HEK293 (cell line): ENCODE data around the gene NDRG4.

Experiments used
- HOXA7 ChIP-seq: sonication (generic); formaldehyde crosslinking; IDR thresholded peaks from 2 replicates; pipeline ENCODE4 v1.8.1; 2022; ENCODE audit warnings: missing genetic modification reagents, borderline replicate concordance
- MEIS1 ChIP-seq: sonication (generic); formaldehyde crosslinking; IDR thresholded peaks from 2 replicates; pipeline ENCODE4 v1.8.1; 2022; ENCODE audit warnings: missing genetic modification reagents, mild to moderate bottlenecking, borderline replicate concordance
- MYNN ChIP-seq: fragments of 450-650 bp; formaldehyde crosslinking; IDR thresholded peaks from 2 replicates; pipeline ENCODE4 v1.5.1; 2016; ENCODE audit warnings: missing biosample characterization, missing genetic modification characterization, borderline replicate concordance
- SP7 ChIP-seq: fragments of 450-650 bp; formaldehyde crosslinking; IDR thresholded peaks from 2 replicates; pipeline ENCODE4 v1.5.1; 2016; ENCODE audit warnings: missing biosample characterization, missing genetic modification characterization
- ZBTB48 ChIP-seq: fragments of 450-650 bp; formaldehyde crosslinking; IDR thresholded peaks from 2 replicates; pipeline ENCODE4 v1.5.1; 2016; ENCODE audit warnings: missing biosample characterization, missing genetic modification characterization
- ZFP37 ChIP-seq: fragments of 450-650 bp; formaldehyde crosslinking; IDR thresholded peaks from 2 replicates; pipeline ENCODE4 v1.5.1; 2016; ENCODE audit warnings: missing biosample characterization, missing genetic modification characterization
- ZNF132 ChIP-seq: fragments of 450-650 bp; formaldehyde crosslinking; IDR thresholded peaks from 2 replicates; pipeline ENCODE4 v1.5.1; 2017; ENCODE audit warnings: missing biosample characterization, missing genetic modification characterization, borderline replicate concordance
- ZNF146 ChIP-seq: fragments of 450-650 bp; formaldehyde crosslinking; IDR thresholded peaks from 2 replicates; pipeline ENCODE4 v1.5.1; 2016; ENCODE audit warnings: missing biosample characterization, missing genetic modification characterization
- ZNF184 ChIP-seq: fragments of 450-650 bp; IDR thresholded peaks from 2 replicates; pipeline ENCODE4 v1.5.1; 2018; ENCODE audit warnings: missing biosample characterization, mild to moderate bottlenecking, missing genetic modification characterization
- ZNF19 ChIP-seq: fragments of 450-650 bp; formaldehyde crosslinking; IDR thresholded peaks from 2 replicates; pipeline ENCODE4; 2016; ENCODE audit warnings: missing biosample characterization, missing genetic modification characterization, low read depth
- ZNF610 ChIP-seq: fragments of 450-650 bp; formaldehyde crosslinking; IDR thresholded peaks from 2 replicates; pipeline ENCODE4 v1.5.1; 2016; ENCODE audit warnings: missing biosample characterization, missing genetic modification characterization, borderline replicate concordance
- ZNF623 ChIP-seq: fragments of 450-650 bp; formaldehyde crosslinking; IDR thresholded peaks from 2 replicates; pipeline ENCODE4 v1.5.1; 2016; ENCODE audit warnings: missing biosample characterization, missing genetic modification characterization
- ZNF701 ChIP-seq: fragments of 450-650 bp; formaldehyde crosslinking; IDR thresholded peaks from 2 replicates; pipeline ENCODE4 v1.5.1; 2016; ENCODE audit warnings: missing biosample characterization, missing genetic modification characterization
- ZNF776 ChIP-seq: fragments of 450-650 bp; formaldehyde crosslinking; IDR thresholded peaks from 2 replicates; pipeline ENCODE4 v1.5.0; 2017; ENCODE audit warnings: missing biosample characterization, missing genetic modification characterization, borderline replicate concordance
- ZNF843 ChIP-seq: fragments of 450-650 bp; formaldehyde crosslinking; IDR thresholded peaks from 2 replicates; pipeline ENCODE4 v1.5.1; 2016; ENCODE audit warnings: missing biosample characterization, missing genetic modification characterization
- TF ChIP-seq, protein P1 (sequence below): fragments of 450-650 bp; IDR thresholded peaks from 2 replicates; pipeline ENCODE4 v1.5.1; 2018; ENCODE audit warnings: missing biosample characterization, mild to moderate bottlenecking, missing genetic modification characterization
- TF ChIP-seq, protein P2 (sequence below): fragments of 450-650 bp; formaldehyde crosslinking; IDR thresholded peaks from 2 replicates; pipeline ENCODE4 v1.5.1; 2016; ENCODE audit warnings: missing biosample characterization, missing genetic modification characterization, borderline replicate concordance
- TF ChIP-seq, protein P3 (sequence below): IDR thresholded peaks from 2 replicates; pipeline ENCODE4 v1.6.1; 2011; ENCODE audit warnings: mild to moderate bottlenecking, low read depth, low read length, borderline replicate concordance
- TF ChIP-seq, protein P4 (sequence below): fragments of 450-650 bp; formaldehyde crosslinking; IDR thresholded peaks from 2 replicates; pipeline ENCODE4 v1.5.1; 2017; ENCODE audit warnings: missing biosample characterization, missing genetic modification characterization
- TF ChIP-seq, protein P5 (sequence below): sonication (generic); formaldehyde crosslinking; IDR thresholded peaks from 2 replicates; pipeline ENCODE4 v1.8.1; 2022; ENCODE audit warnings: mild to moderate bottlenecking, moderate library complexity, missing genetic modification reagents
- TF ChIP-seq, protein P6 (sequence below): fragments of 450-650 bp; formaldehyde crosslinking; conservative IDR thresholded peaks from 2 replicates; pipeline ENCODE4 v1.5.1; 2016; ENCODE audit warnings: low read depth, missing biosample characterization, missing genetic modification characterization
- TF ChIP-seq, protein P7 (sequence below): fragments of 450-650 bp; formaldehyde crosslinking; IDR thresholded peaks from 2 replicates; pipeline ENCODE4 v1.5.1; 2016; ENCODE audit warnings: missing biosample characterization, missing genetic modification characterization, low read depth
- TF ChIP-seq, protein P8 (sequence below): fragments of 450-650 bp; formaldehyde crosslinking; IDR thresholded peaks from 2 replicates; pipeline ENCODE4 v1.5.1; 2016; ENCODE audit warnings: missing biosample characterization, missing genetic modification characterization

Gene NDRG4

DNA sequence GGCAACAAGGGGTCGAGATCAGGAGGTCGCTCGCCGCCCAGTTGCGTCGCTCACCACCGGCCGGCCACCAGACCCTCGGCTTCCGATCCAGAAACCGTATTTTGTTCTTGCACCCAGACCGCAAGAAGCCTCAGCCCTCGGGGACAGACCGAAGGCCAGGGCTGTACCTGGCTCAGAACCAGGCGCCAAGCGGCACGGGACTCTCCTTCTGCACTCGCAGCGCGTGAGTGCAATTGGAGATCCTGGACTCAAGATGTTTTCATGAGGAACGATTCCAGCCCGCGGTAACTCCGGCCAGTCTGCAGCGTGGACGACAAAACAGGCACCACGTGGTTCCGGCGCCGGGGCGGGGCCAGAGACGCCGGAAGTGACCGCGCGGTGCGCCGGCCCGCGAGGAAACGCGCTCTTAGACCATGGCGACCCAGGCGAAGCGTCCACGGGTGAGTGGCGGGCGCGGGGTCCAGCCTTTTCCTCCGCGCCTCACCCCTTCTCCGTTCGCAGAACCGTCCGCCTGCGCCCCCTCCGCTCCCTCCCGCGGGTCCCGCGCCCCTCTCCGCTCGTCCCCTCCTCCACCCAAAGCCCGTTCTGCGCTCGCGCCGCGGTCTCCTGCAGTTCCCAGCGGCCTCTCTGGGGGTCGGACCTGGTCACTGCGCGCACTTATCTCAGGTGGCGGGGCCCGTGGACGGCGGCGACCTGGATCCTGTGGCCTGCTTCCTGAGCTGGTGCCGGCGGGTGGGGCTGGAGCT, 15.4 kb downstream of the NDRG4 start, which contains the start of gene SETD6 (continued):
- TF ChIP-seq, protein P1, sequence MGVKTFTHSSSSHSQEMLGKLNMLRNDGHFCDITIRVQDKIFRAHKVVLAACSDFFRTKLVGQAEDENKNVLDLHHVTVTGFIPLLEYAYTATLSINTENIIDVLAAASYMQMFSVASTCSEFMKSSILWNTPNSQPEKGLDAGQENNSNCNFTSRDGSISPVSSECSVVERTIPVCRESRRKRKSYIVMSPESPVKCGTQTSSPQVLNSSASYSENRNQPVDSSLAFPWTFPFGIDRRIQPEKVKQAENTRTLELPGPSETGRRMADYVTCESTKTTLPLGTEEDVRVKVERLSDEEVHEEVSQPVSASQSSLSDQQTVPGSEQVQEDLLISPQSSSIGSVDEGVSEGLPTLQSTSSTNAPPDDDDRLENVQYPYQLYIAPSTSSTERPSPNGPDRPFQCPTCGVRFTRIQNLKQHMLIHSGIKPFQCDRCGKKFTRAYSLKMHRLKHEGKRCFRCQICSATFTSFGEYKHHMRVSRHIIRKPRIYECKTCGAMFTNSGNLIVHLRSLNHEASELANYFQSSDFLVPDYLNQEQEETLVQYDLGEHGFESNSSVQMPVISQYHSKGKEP (tag by site-specific recombination), result no peak
- no peak for TF ChIP-seq ZNF146 (tag by site-specific recombination)
- no peak for TF ChIP-seq ZNF132 (tag by site-specific recombination)
- TF ChIP-seq, protein P2, sequence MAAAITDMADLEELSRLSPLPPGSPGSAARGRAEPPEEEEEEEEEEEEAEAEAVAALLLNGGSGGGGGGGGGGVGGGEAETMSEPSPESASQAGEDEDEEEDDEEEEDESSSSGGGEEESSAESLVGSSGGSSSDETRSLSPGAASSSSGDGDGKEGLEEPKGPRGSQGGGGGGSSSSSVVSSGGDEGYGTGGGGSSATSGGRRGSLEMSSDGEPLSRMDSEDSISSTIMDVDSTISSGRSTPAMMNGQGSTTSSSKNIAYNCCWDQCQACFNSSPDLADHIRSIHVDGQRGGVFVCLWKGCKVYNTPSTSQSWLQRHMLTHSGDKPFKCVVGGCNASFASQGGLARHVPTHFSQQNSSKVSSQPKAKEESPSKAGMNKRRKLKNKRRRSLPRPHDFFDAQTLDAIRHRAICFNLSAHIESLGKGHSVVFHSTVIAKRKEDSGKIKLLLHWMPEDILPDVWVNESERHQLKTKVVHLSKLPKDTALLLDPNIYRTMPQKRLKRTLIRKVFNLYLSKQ (tag by site-specific recombination), result no peak
- TF ChIP-seq ZNF19 (tag by site-specific recombination), result no peak
- TF ChIP-seq, protein P3, sequence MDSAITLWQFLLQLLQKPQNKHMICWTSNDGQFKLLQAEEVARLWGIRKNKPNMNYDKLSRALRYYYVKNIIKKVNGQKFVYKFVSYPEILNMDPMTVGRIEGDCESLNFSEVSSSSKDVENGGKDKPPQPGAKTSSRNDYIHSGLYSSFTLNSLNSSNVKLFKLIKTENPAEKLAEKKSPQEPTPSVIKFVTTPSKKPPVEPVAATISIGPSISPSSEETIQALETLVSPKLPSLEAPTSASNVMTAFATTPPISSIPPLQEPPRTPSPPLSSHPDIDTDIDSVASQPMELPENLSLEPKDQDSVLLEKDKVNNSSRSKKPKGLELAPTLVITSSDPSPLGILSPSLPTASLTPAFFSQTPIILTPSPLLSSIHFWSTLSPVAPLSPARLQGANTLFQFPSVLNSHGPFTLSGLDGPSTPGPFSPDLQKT, result no peak; the same call in 1 of the 2 replicates
- no peak for TF ChIP-seq ZNF610
- TF ChIP-seq ZFP37, result peak; percentile 87
- TF ChIP-seq, protein P4, sequence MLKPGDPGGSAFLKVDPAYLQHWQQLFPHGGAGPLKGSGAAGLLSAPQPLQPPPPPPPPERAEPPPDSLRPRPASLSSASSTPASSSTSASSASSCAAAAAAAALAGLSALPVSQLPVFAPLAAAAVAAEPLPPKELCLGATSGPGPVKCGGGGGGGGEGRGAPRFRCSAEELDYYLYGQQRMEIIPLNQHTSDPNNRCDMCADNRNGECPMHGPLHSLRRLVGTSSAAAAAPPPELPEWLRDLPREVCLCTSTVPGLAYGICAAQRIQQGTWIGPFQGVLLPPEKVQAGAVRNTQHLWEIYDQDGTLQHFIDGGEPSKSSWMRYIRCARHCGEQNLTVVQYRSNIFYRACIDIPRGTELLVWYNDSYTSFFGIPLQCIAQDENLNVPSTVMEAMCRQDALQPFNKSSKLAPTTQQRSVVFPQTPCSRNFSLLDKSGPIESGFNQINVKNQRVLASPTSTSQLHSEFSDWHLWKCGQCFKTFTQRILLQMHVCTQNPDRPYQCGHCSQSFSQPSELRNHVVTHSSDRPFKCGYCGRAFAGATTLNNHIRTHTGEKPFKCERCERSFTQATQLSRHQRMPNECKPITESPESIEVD (tag by site-specific recombination), result no peak
- no peak for TF ChIP-seq ZNF623 (tag by site-specific recombination)
- TF ChIP-seq MYNN (tag by site-specific recombination), result no peak
- peak; percentile 73 for TF ChIP-seq SP7 (tag by site-specific recombination)
- no peak for TF ChIP-seq ZBTB48 (tag by site-specific recombination)
- no peak for TF ChIP-seq MEIS1 (CRISPR knock-in tag)
- no peak for TF ChIP-seq ZNF184
- TF ChIP-seq, protein P5, sequence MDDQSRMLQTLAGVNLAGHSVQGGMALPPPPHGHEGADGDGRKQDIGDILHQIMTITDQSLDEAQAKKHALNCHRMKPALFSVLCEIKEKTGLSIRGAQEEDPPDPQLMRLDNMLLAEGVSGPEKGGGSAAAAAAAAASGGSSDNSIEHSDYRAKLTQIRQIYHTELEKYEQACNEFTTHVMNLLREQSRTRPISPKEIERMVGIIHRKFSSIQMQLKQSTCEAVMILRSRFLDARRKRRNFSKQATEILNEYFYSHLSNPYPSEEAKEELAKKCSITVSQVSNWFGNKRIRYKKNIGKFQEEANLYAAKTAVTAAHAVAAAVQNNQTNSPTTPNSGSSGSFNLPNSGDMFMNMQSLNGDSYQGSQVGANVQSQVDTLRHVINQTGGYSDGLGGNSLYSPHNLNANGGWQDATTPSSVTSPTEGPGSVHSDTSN, result peak; percentile 46; the same call in 1 of the 2 replicates
- TF ChIP-seq, protein P6, sequence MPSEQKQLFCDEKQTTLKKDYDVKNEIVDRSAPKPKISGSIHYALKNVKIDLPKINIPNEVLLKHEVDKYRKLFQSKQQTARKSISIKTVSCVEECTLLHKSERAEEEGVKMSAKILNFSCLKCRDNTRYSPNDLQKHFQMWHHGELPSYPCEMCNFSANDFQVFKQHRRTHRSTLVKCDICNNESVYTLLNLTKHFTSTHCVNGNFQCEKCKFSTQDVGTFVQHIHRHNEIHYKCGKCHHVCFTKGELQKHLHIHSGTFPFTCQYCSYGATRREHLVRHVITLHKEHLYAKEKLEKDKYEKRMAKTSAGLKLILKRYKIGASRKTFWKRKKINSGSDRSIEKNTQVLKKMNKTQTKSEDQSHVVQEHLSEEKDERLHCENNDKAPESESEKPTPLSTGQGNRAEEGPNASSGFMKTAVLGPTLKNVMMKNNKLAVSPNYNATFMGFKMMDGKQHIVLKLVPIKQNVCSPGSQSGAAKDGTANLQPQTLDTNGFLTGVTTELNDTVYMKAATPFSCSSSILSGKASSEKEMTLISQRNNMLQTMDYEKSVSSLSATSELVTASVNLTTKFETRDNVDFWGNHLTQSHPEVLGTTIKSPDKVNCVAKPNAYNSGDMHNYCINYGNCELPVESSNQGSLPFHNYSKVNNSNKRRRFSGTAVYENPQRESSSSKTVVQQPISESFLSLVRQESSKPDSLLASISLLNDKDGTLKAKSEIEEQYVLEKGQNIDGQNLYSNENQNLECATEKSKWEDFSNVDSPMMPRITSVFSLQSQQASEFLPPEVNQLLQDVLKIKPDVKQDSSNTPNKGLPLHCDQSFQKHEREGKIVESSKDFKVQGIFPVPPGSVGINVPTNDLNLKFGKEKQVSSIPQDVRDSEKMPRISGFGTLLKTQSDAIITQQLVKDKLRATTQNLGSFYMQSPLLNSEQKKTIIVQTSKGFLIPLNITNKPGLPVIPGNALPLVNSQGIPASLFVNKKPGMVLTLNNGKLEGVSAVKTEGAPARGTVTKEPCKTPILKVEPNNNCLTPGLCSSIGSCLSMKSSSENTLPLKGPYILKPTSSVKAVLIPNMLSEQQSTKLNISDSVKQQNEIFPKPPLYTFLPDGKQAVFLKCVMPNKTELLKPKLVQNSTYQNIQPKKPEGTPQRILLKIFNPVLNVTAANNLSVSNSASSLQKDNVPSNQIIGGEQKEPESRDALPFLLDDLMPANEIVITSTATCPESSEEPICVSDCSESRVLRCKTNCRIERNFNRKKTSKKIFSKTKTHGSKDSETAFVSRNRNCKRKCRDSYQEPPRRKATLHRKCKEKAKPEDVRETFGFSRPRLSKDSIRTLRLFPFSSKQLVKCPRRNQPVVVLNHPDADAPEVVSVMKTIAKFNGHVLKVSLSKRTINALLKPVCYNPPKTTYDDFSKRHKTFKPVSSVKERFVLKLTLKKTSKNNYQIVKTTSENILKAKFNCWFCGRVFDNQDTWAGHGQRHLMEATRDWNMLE, result 0 out of 2 replicates have a peak, but pooled peaks have one; percentile 32
- TF ChIP-seq ZNF701, result no peak
- TF ChIP-seq, protein P7, sequence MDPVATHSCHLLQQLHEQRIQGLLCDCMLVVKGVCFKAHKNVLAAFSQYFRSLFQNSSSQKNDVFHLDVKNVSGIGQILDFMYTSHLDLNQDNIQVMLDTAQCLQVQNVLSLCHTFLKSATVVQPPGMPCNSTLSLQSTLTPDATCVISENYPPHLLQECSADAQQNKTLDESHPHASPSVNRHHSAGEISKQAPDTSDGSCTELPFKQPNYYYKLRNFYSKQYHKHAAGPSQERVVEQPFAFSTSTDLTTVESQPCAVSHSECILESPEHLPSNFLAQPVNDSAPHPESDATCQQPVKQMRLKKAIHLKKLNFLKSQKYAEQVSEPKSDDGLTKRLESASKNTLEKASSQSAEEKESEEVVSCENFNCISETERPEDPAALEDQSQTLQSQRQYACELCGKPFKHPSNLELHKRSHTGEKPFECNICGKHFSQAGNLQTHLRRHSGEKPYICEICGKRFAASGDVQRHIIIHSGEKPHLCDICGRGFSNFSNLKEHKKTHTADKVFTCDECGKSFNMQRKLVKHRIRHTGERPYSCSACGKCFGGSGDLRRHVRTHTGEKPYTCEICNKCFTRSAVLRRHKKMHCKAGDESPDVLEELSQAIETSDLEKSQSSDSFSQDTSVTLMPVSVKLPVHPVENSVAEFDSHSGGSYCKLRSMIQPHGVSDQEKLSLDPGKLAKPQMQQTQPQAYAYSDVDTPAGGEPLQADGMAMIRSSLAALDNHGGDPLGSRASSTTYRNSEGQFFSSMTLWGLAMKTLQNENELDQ (tag by site-specific recombination), result no peak
- peak; percentile 50 for TF ChIP-seq ZNF843 (tag by site-specific recombination)
- TF ChIP-seq, protein P8, sequence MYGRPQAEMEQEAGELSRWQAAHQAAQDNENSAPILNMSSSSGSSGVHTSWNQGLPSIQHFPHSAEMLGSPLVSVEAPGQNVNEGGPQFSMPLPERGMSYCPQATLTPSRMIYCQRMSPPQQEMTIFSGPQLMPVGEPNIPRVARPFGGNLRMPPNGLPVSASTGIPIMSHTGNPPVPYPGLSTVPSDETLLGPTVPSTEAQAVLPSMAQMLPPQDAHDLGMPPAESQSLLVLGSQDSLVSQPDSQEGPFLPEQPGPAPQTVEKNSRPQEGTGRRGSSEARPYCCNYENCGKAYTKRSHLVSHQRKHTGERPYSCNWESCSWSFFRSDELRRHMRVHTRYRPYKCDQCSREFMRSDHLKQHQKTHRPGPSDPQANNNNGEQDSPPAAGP (tag by site-specific recombination), result no peak
- no peak for TF ChIP-seq ZNF776 (tag by site-specific recombination)
- TF ChIP-seq HOXA7, result no peak
